NB4 (cell line): ENCODE measurements around the gene CNIH1.

ENCODE experiments used
- POLR2A ChIP-seq: IDR thresholded peaks from 2 replicates; pipeline ENCODE4 v1.6.1; 2011; ENCODE audit warnings: mild to moderate bottlenecking; ENCODE audit not compliant: insufficient read length; ENCODE audit errors: extremely low read depth
- TF ChIP-seq, protein P1 (sequence below): IDR thresholded peaks from one replicate; pipeline ENCODE4 v1.5.1; 2012; ENCODE audit warnings: low read depth, low read length

DNA sequence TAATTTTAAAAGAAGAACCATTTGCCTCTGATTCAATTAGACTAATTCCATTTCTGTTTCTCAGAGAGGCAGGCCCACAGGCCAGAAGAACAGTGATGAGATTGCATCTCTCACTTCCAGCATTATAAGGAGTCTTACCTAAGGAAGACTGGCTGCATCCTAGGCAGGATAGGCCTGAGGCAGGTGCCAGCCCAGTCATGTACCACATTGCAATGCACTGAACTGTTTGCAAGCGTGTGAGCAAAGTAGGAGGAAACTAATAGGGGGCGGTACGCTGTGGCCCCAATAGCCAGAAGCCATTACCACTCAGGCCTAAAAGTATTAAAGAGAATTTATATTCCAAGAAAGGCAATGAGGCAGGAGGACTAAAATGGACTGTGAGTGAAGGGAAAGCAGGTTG lies 12.1 kb upstream of the CNIH1 start:
- no peak for TF ChIP-seq POLR2A
- TF ChIP-seq, protein P1, sequence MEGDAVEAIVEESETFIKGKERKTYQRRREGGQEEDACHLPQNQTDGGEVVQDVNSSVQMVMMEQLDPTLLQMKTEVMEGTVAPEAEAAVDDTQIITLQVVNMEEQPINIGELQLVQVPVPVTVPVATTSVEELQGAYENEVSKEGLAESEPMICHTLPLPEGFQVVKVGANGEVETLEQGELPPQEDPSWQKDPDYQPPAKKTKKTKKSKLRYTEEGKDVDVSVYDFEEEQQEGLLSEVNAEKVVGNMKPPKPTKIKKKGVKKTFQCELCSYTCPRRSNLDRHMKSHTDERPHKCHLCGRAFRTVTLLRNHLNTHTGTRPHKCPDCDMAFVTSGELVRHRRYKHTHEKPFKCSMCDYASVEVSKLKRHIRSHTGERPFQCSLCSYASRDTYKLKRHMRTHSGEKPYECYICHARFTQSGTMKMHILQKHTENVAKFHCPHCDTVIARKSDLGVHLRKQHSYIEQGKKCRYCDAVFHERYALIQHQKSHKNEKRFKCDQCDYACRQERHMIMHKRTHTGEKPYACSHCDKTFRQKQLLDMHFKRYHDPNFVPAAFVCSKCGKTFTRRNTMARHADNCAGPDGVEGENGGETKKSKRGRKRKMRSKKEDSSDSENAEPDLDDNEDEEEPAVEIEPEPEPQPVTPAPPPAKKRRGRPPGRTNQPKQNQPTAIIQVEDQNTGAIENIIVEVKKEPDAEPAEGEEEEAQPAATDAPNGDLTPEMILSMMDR: no peak
